Smooth muscle cell (in vitro differentiated cells): ENCODE data around the gene PRKCD. TPM values are rescaled to one million over a fixed set of nuclear protein-coding genes. Genes with fewer than 3 reads are reported as not detected.

Experiments used
- DNase-seq: peaks from one replicate; lab custom pipeline; 2025; ENCODE audit not compliant: unreplicated experiment; lab: John Stamatoyannopoulos, UW
- H2AFZ ChIP-seq: fragments of 200-600 bp; sonication (generic); 2 replicates; pipeline ENCODE4 v1.6.0; 2016; ENCODE audit warnings: antibody characterized with exemption, low read depth, mild to moderate bottlenecking
- H3F3A ChIP-seq: fragments of 200-600 bp; sonication (generic); 2 replicates; pipeline ENCODE4 v1.6.0; 2017; ENCODE audit warnings: antibody characterized with exemption, low read depth
- H3K27ac ChIP-seq: fragments of 200-600 bp; sonication (generic); 2 replicates; pipeline ENCODE4 v1.5.1; 2016; ENCODE audit warnings: low read depth, mild to moderate bottlenecking
- H3K27me3 ChIP-seq: fragments of 200-600 bp; sonication (generic); 2 replicates; pipeline ENCODE4 v1.6.1; 2016; ENCODE audit warnings: low read depth, mild to moderate bottlenecking
- H3K36me3 ChIP-seq: fragments of 200-600 bp; sonication (generic); 2 replicates; pipeline ENCODE4 v1.5.1; 2016; ENCODE audit warnings: low read depth
- H3K4me1 ChIP-seq: fragments of 200-600 bp; sonication (generic); 2 replicates; pipeline ENCODE4 v1.5.1; 2016; ENCODE audit warnings: low read depth
- H3K4me2 ChIP-seq: fragments of 200-600 bp; sonication (generic); 2 replicates; pipeline ENCODE4 v1.6.0; 2016; ENCODE audit warnings: mild to moderate bottlenecking
- H3K4me3 ChIP-seq: fragments of 200-600 bp; sonication (generic); 2 replicates; pipeline ENCODE4 v1.5.1; 2016; ENCODE audit warnings: mild to moderate bottlenecking
- H3K79me2 ChIP-seq: fragments of 200-600 bp; sonication (generic); 2 replicates; pipeline ENCODE4 v1.6.0; 2016; ENCODE audit warnings: low read depth, mild to moderate bottlenecking
- H3K9ac ChIP-seq: fragments of 200-600 bp; sonication (generic); 2 replicates; pipeline ENCODE4 v1.6.0; 2016; ENCODE audit warnings: low read depth
- H3K9me3 ChIP-seq: fragments of 200-600 bp; sonication (generic); replicated peaks from 2 replicates; pipeline ENCODE4 v1.5.1; 2016; ENCODE audit warnings: low read depth
- H4K20me1 ChIP-seq: fragments of 200-600 bp; sonication (generic); 2 replicates; pipeline ENCODE4 v1.6.0; 2016; ENCODE audit warnings: low read depth
- CTCF ChIP-seq: fragments of 200-600 bp; sonication (generic); IDR thresholded peaks from 2 replicates; pipeline ENCODE4 v1.5.1; 2017; ENCODE audit warnings: borderline replicate concordance, mild to moderate bottlenecking, antibody characterized with exemption; ENCODE audit not compliant: insufficient read depth, poor library complexity, severe bottlenecking
- WGBS: methylation state at CpG from one replicate; pipeline ENCODE4 v1.1.7; 2016; ENCODE audit warnings: low lambda C conversion rate; 5-methylcytosine and 5-hydroxymethylcytosine counted together
- polyA plus RNA-seq: library from polyadenylated mRNA; unstranded; fragments of >200 nt; fragmentation: Nextera tagmentation; extraction: Ambion mirVana; gene quantifications from 2 replicates; pipeline ENCODE4 v1.2.1, GENCODE V29; 2016
- total RNA-seq: library from RNA; depleted of rRNA; stranded (reverse); fragments of >200 nt; gene quantifications from 2 replicates; pipeline ENCODE4 v1.2.3, GENCODE V29; 2014

PRKCD gene
- total and polyA plus RNA-seq, 2 experiments from 2014 or later = 6.1 to 22.5 TPM

DNA sequence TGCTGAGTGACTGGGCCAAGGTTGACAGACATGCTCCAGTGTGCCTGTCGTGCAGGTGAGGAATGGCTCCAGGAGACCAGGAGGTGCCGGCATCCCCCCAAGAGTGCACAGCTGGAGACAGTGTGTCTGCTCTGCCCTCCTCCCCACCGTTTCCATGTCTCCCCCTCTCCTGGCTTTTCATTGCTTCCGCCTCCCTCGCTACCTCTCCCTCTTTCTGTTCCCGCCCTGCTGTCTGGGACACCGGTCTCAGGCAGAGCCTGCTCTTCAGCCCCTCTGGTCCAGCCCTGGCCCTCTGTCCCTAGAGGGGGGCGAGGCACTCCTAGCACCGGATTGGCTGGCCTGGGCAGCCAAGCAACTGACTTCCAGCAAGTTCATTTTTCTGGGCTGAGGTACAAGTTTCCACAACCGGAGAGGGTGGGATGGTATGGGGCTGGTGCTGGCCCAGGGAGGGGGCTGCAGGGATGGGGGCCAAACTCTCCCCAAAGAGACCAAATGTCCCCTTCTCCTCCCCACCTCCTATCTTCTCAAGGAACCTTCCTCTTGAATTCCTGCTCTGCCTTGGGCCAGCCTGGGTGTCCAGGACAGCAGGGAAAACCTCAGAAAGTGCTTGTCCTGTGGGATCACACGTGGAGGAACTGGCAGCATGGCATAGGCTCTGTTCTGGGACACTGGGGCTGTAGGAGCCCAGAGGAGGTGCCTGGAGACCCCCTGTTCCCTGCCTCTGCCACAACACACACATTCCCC is 32.6 kb downstream of the PRKCD start:
- TF ChIP-seq CTCF = no peak
- no peak overlapping the region for H3K27ac ChIP-seq

GRCh38 chr3:53194210-53195065 is 33.4 kb downstream of the PRKCD start:
- TF ChIP-seq CTCF = no peak
- H4K20me1 ChIP-seq = no peaks in the 10 kb centered on the region
- H3K4me2 ChIP-seq = no peak overlapping the region
- no peaks in the 10 kb centered on the region for H3K36me3 ChIP-seq
- no peak for DNase-seq
- H3K79me2 ChIP-seq = no peaks in the 10 kb centered on the region
- no peak overlapping the region for H3K4me3 ChIP-seq
- 56% methylated on average over 14 of the region's 14 CpGs for WGBS
- H3F3A ChIP-seq = no peaks in the 10 kb centered on the region
- H3K27me3 ChIP-seq = no peaks in the 10 kb centered on the region
- H3K9ac ChIP-seq = no peak overlapping the region
- no peaks in the 10 kb centered on the region for H3K9me3 ChIP-seq
- peaks cover 5% of the 10 kb centered on the region for H3K4me1 ChIP-seq
- no peak overlapping the region for H2AFZ ChIP-seq
- no peak overlapping the region for H3K27ac ChIP-seq

More for the DNA sequence above, 32.6 kb downstream of the PRKCD start:
- no peak overlapping the region for H3K4me3 ChIP-seq
- peaks cover 5% of the 10 kb centered on the region for H3K4me1 ChIP-seq
- no peak overlapping the region for H3K4me2 ChIP-seq
- H3F3A ChIP-seq = no peaks in the 10 kb centered on the region
- no peaks in the 10 kb centered on the region for H3K27me3 ChIP-seq
- no peaks in the 10 kb centered on the region for H3K9me3 ChIP-seq
- no peaks in the 10 kb centered on the region for H3K79me2 ChIP-seq
- no peak overlapping the region for H2AFZ ChIP-seq
- DNase-seq = no peak
- no peaks in the 10 kb centered on the region for H3K36me3 ChIP-seq
- no peak overlapping the region for H3K9ac ChIP-seq
- 86% methylated on average over 10 of the region's 11 CpGs for WGBS
- H4K20me1 ChIP-seq = no peaks in the 10 kb centered on the region

DNA sequence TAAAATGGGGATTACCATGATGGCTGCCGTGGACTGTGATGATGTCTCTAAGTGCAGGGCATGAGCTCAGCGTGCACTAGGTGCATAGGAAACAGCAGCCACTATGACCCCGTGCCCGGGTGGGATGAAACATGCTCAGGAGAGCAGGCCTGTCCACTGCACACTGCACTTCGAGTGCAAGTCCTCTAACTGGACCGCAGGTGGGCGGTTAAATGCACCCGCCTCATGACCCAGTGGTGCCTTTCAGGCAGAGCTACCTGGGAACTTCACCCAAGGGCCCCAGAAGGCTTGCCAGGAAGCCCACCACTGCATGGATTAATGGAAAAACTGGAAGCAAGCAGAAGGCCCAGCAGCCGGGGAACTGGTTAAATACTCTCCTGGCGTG is 34.0 kb downstream of the PRKCD start:
- no peak for DNase-seq
- Histone ChIP-seq H3K36me3 (no peaks in the 10 kb centered on the region), H3F3A (no peaks in the 10 kb centered on the region), H3K4me2 (no peak overlapping the region), H3K4me1 (peaks cover 5% of the 10 kb centered on the region), H3K4me3 (no peak overlapping the region), H3K27me3 (no peaks in the 10 kb centered on the region), H4K20me1 (no peaks in the 10 kb centered on the region), H3K9me3 (no peaks in the 10 kb centered on the region), H3K9ac (no peak overlapping the region), H3K27ac (no peak overlapping the region), H3K79me2 (no peaks in the 10 kb centered on the region), H2AFZ (no peak overlapping the region)
- no peak for TF ChIP-seq CTCF
- 92% methylated on average over 10 of the region's 10 CpGs for WGBS
